GM08714 (cell line): ENCODE results near the gene KBTBD13.
"Not testable (repeated sequence)": the region's sequence is repeated elsewhere in the genome, so short reads cannot be mapped to it uniquely, and the experiment has no call there.

Experiments
- H3K4me3 ChIP-seq: fragments of 200-500 bp; sonication (Bioruptor generic); 2 replicates; pipeline ENCODE4 v1.5.1; 2014; ENCODE audit warnings: mild to moderate bottlenecking, low read length, inconsistent platforms
- ZNF274 ChIP-seq: IDR thresholded peaks from 2 replicates; pipeline ENCODE4 v1.6.1; 2012; ENCODE audit warnings: mild to moderate bottlenecking, low read depth, low read length

Gene KBTBD13

DNA sequence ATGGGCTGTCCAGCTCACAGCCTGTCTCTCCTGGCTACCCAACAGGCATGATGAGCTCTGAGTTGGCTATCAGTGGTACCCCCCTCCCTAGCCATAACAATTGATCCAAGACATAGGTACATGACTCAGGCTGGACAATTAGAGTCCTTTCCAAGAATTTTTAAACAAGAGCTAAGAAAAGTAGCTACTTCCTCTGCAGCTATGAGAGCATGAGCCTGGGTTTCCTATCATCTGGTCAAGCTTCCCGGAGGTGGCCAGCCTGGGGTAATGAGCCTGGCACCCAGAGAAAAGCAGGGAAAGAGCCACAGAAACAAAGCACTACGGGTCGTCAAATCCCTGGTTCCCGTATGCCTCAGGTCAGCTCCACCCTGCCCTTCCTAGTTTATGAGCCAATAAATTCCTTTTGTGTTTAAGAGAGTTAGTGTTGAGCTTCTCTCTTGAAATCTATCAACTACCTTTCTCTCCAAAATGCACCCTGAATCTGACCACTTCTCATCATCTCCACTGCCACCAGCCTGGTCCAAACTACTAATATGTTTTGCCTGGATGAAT is 33.7 kb upstream of the KBTBD13 start:
- H3K4me3 ChIP-seq = no peak overlapping the region
- TF ChIP-seq ZNF274 = no peak

DNA sequence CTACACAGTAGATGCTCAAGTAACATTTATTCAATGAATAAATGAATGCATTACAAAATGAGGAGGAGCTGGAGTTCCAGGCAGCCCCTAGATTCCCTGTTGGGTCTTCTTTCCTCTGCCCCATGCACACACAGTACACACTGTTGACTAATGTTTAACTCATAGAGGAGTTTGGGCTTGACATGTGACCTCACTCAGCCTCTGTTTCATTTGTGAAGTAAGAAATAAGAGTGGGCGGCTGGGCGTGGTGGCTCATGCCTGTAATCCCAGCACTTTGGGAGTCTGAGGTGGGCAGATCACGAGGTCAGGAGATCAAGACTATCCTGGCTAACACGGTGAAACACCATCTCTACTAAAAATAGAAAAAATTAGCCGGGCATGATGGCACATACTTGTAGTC is 32.3 kb upstream of the KBTBD13 start:
- H3K4me3 ChIP-seq = not testable (repeated sequence)

DNA sequence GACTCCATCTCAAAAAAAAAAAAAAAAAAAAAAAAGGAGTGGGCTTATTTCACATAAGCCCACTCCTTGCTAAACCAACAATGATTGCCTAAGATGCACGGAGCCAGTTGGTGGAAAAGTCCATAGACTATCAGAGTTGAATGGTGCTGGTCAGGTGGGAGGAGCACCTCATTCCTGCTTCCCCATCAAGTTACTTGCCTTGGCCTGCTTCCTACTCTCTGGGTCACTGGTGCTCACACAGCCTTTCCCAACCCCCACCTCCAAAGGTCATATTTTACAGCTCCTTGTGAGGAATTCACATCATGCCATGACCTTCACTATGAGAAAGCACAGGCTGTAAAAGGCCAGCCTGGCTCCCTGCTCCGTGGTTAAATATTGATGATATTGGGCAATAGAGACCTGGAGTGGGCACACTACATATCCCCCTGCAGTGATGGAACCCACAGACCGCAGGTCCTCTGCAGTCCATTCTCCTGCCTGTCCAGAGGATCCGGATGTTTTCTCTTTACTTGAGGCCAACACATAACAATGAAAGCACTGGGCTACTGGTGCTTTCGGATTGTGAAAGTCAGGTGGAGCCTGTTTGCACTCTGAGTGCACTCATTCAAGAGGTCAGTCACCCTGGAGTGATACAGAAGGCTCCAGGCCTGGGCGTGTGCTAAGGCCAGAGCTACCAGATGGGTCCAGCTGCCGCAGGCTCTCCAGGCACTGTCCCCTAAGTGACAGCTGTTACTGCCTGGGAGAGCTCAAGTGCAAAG is 31.6 kb upstream of the KBTBD13 start, which contains the start of gene SLC51B:
Gene SLC51B (plus strand): TSS at position 664 of the 758 bp plus-strand sequence. CDS start 4,618 bp downstream, outside the sequence.
- TF ChIP-seq ZNF274 = no peak
- no peak within 1 kb of the TSS for H3K4me3 ChIP-seq

DNA sequence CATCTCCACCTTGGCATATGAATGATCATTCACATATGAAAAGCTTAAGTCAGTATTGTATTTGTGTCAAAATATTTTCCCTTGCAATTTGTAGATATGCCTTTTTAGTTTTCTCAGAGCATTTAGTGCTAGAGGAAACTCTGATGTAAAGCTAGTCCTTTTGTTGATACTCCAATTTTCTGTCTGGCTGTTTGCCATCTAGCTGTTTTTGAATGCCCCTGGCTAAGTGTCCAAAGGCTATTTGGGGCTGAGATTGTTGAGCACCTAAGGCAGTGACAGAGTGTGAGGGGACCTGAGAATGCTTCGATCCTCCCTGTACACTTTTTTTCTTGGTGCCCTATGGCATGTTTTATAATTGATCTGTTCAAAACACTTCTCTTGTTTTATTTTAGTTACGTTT is 28.3 kb upstream of the KBTBD13 start:
- TF ChIP-seq ZNF274 = no peak
- no peak overlapping the region for H3K4me3 ChIP-seq

DNA sequence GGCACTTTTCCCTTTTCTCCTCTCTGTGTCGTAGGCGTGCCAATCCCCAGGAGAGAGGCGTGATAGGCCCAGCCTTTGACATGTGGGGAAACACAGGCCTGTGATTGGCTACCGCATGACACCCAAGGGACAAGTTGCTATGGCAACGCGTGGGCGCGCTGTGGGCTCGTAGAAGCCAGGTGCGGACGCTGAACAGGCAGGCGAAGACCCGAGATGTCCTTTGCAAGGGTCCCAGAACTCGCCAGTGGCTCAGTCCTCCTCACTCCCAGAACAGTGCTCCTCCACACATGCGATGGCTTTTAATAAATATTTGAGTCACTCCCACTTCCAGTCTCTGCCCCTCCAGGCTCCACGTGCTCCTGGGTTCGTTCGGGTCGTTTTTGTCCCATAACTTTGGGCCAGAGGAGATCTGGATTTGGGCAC is 27.1 kb upstream of the KBTBD13 start:
- no peak for TF ChIP-seq ZNF274
- no peak overlapping the region; the same call in 1 of the 2 replicates for H3K4me3 ChIP-seq

DNA sequence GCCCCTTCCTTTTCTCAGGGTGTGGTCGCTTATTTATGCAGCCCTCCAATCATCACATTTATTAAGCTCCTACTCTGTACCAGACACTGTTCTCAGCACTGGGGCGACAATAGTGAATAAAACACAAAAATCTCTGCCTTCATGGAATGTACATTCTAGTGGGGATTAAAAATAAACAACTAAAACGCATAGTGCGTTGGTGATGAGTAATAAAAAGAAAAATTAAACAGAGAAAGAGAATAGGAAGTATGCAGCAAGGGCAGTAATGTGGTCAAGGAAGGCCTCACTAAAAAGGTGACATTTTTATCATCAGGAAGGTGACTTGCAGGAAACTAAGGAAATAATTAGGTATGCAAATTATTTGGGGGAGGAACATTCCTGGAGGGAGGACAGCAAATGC is 26.3 kb upstream of the KBTBD13 start:
- TF ChIP-seq ZNF274 = no peak
- no peak overlapping the region for H3K4me3 ChIP-seq

DNA sequence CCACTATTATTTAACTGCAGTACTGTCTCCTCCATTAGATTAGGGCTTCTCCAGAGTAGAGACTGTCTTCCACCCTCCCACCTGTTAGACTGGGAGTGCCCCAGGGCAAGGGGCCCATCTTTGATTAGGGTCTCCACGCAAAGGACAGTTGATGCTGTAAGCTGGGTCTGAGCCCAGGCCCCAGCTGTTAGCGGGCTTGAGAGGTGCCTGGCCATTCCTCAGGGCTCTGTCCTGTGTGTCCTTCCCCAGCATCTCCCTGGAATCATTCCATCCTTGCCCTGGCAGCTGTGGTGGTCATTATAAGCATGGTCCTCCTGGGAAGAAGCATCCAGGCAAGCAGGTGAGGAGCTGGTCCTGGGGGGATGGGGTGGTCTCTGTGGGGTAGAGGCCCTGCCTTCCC is 25.3 kb upstream of the KBTBD13 start:
- TF ChIP-seq ZNF274 = no peak
- H3K4me3 ChIP-seq = no peak overlapping the region

DNA sequence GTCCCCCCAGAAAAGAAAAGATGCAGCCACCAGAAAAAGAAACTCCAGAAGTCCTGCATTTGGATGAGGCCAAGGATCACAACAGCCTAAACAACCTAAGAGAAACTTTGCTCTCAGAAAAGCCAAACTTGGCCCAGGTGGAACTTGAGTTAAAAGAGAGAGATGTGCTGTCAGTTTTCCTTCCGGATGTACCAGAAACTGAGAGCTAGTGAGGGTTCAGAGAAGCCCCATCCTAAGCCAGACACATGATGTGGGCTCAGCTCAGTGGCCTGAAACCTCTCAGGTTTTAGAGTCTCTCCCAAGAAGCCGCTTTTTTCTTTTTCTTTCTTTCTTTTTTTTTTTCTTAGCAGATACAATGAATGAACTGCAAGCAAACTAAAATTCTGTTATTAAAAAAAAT is 23.6 kb upstream of the KBTBD13 start:
- no peak for TF ChIP-seq ZNF274

DNA sequence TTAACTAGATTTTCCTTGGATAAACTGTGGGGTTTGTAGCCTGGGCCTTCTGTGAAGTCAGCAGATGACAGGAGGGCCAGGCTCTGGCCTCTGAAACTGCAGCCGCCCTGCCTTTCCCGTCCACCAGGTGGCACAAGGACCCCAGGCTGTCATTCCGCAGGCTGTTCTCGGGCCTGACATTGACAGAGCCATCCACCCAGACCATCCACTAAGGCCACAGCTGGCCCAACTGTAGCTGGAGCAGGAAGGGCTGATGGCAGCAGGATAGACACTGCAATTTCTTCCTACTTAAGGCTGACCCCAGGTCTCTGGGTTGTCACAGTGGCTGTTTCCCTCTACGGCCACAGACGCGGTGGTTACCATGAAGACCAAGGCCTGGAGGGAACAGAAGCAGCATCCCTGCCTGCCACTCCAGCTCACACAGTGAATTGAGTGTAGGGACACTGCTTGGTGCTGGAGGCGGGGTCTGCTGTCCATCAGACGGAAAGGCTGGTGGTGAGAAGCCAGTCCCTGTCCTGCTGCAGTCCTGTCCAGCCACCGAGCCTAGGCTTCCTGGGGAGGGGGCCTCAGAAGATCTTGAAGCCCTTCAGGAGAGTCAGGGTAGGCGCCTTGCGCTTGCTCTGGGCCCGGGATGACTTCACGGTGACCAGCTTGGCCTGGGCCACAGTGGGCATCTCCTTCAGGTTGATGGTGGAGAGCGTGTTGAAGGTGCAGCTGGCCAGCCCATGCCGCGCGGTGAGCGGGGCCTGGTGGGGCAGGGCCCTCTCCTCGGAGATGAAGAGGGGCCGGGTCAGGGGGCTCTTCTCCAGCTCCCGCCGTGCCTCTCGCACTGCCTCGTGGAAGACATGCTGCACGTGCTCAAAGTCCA is 22.0 kb upstream of the KBTBD13 start:
- no peak for TF ChIP-seq ZNF274
- H3K4me3 ChIP-seq = no peak overlapping the region

More for the DNA sequence above, 23.6 kb upstream of the KBTBD13 start:
- no peak overlapping the region for H3K4me3 ChIP-seq

DNA sequence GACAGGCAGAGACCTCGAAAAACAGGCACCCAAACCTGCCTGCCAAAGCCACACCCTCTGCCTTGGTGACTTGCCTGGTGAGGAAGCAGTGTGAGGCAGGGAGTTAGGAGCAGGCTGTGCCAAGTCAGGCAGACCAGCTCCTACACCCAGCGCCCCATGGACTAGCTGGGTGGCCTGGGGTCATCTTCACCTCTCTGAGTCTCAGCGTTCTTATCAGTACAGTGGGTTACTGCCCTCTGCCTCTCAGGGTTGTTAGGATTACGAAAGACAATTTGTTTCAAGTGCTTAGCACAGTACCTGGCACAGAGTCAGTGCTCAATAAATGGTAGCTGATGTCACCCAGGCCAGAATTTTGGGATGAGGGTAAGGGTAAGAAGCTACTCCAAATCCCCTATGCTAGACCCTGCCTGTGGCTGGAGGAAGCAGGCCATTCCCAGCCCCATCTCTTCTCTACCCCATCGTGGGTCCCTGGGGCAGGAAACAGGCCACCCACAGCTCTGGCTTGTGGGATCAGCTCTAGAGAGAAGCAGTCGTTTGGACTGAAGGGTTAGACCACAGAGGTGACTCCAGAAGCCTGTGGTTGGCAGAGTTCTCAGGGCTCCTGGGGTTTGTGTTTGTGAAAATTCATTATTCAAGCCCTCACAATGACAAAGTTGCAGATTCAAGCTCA is 21.2 kb upstream of the KBTBD13 start:
- TF ChIP-seq ZNF274 = no peak
- no peak overlapping the region for H3K4me3 ChIP-seq

DNA sequence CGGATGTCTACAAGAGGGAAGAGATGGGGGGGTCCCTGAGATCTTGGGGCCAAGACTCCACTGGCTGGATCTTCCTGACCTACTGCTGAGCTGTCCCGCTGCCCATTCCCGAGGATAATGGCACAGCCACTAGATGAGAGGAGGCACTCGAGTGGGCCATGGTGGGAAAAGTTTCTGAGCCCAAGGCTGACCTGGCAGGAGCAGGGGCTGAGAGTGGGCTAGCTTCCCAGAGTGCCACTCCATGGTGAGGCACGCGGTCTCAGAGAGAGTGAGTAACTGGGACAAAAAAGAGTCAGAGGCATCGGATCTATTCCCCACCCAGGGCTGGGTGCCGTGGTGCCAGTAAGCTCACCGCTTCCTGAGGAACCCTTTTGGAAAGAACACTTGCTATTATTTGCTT is 20.4 kb upstream of the KBTBD13 start:
- H3K4me3 ChIP-seq = no peak overlapping the region
- no peak for TF ChIP-seq ZNF274

DNA sequence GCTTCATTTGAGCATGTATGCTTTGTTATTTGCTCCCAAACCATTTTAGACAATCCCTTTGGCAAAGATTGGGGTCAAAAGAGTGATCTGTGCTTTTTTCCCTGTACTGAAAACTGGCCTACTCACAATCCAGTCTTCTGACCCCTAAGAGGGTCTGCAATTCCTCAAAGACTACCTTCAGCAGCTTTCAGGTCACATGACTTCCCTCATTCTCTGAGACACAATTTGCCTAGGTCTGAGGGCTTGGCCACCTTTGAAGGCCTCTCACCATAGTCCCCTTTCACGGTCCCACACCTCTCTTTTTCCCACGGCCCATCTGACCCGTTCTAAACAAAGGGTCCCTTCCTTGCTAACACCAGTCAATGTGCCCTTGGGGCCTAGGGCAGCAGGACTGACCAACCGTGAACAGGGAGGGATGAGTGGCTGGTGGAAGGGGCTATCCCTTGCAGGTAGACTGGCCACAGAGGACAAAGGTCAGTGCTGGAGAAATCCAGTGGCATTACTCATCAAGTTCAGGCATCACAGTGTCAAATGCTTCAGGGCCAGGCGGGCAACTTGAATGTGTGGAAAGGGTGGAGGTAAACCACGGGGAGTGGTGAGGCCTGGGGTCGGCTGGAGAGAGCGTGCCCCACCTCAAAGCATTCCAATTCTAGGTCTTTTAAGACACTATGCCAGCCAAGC is 19.5 kb upstream of the KBTBD13 start:
- no peak overlapping the region for H3K4me3 ChIP-seq
- TF ChIP-seq ZNF274 = no peak

DNA sequence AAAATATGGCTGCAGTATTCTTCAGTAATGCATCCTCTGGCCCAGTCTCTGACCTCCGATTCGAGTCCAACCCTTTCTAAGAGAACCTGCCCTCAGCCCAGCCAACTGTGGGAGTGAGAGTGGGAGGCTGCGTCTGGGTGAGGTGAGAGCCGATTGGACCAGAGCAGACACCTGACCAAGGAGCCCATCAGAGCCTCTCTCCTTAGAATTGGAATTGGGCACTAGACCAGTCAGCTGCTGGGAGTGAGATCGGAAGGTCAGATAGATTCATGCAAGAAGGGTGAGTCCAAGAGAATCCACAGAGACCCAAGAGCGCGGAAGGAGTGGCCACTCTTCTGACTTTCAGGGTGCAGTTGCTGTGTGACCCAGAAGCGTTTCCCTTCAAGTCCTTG is 19.0 kb upstream of the KBTBD13 start:
- H3K4me3 ChIP-seq = no peak overlapping the region
- TF ChIP-seq ZNF274 = no peak
